Measurements from ENCODE around the gene PHF1. TPM values are rescaled to one million over a fixed set of nuclear protein-coding genes. Genes with fewer than 3 reads are reported as not detected.
A peak's percentile ranks its signal among the peaks of the same experiment; 100 is the strongest.

Gene PHF1
- total RNA-seq, 1 donor from 2014 or later, result 13.7 TPM

DNA sequence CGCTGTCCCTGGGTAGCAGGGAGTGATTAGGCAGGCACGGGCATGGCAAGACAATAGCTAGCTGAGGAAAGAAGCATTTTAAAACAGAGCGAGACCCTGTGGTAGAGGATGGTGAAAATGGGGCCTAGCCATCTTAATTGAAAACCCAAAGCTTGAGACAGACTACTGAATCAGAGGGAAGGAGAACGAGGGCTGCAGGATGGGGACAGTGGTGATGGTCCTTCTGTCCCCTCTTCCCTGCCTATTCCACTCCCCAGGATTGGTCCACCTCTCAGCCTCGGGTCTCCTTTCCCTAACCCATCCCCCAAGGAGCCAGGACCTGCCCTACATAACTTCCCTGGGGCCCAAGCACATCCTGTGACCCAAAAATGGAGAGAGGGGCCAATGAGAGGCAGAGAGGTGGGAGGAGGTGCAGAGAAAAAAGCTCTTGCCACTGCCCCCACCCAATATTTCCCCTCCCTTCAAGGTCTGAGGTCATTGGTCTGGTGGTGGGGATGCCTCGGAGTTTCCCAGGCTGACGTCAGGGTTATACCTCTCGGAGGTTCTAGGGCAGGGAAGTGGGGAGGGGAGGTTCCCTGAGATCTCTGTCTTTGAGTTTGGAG, 8.0 kb downstream of the PHF1 start:
- DNase-seq, result no peak

DNA sequence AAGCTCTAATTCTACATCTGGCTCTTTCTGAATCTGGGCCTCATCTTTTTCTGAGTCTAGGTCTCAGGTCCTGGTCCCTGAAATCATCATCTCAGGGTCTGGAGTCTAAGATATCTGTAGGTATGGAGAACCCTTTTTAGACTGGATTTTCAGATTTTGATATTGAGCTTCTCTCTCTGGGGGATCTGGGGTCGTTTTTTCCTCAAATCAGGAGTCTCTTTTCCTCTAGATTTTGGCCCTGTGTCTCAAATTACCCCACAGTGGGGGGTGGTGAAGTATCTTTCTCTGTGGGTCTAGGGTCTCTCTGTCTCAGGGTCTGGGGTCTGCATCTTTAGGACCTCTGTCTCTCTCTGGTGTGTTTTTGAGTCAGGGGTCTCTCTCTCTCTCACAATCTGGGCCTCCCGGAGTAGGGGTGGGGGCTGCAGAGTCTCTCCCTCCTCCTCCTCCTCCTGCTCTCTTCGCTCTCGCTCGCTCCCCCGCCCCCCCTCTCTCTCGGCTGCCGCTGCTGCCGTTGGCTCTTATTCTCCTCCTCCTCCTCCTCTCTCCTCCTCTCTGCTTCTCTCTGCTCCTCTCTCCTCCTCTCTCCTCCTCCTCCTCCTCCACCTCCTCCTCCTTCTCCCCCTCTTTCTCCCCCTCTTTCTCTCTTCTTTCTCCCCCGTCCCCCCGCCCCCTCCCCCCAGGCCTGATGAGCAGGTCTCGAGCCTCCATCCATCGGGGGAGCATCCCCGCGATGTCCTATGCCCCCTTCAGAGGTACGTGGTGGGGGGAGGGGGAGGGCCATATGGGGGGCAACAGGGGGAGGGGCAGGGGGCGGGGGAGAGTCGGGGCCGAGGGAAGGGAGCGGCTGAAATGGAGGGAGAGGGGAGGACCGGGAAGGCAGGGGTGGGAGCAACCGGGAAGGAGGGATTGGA, 9.0 kb downstream of the PHF1 start, which contains the start of gene SYNGAP1:
Gene SYNGAP1 (plus strand): TSS at position 486 of the 911 bp plus-strand sequence. CDS start 200 bp downstream, at position 686.
- peak; percentile 59 for DNase-seq

DNA sequence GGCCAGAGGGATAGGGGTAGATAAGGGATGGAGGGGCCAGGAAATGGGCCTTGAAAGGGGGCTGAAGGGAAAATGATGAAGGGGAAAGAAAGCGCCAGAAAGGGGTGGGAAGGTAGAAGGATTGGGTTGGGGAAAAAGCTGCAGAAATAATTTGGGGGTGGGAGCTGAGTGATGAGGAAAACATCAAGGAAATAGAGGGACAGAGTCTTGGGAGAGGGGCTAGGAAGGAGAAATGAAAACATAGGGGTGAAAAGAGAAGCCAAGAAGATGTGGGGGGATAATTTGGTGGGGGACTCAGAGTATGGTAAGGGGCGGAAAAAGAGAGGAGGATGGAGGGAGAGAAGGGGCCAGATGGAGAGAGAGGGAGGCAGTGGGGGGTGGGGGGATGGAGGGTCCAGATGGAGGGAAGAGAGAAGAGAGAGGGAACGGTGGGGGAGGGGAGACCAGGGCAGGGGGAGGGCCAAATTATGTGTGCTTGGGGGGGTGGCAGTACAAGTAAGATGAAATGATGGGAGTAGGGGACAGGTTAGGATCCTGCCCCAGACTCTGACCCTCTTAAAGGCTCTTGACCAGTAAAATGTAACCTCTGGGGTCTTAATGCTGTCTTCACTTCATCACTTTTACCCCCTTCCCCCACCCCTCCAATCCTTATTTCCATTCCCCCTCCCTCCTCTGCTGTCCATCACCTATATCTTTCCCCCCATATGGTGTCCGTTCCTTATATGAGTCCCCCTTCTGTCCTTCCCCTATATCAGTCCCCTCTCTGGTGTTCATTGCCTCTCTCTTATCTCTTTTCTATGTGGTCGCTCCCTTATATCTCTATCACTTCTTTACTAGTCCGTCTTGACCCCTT, 9.9 kb downstream of the PHF1 start:
- DNase-seq, result no peak

DNA sequence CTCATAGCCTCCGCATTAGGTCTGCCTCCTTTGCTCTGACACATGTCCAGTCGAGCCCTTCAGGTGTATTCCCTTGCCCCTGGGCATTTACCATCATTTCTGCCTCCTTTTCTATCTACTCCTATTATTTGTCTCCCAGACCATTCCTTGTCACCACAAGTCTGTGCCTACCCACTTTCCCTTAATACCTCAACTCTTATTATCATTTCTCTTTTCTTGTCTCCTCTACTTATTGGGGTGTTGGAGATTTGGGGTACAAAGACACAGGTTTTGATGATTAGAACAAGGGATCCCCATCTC, 10.5 kb downstream of the PHF1 start:
- no peak for DNase-seq

DNA sequence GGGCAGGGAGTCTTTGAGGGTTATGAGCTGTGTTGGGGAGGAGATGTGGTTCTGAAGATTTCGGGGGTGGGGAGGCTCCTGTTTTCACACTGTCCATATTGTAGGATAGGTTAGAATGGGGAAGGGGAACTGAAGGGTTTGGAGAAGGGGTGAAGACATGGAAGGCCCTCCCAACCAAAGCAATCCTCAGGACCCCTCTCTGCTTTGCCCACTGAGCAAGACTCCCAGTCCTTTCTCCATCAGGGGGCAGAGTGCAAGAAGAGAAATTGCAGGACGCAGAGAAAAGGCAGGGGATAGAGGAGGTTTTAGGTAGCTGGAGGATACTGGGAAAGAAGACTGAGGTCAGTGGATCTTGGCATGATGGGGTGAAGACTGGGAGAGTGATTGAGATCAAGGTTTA, 13.0 kb downstream of the PHF1 start:
- no peak for DNase-seq

DNA sequence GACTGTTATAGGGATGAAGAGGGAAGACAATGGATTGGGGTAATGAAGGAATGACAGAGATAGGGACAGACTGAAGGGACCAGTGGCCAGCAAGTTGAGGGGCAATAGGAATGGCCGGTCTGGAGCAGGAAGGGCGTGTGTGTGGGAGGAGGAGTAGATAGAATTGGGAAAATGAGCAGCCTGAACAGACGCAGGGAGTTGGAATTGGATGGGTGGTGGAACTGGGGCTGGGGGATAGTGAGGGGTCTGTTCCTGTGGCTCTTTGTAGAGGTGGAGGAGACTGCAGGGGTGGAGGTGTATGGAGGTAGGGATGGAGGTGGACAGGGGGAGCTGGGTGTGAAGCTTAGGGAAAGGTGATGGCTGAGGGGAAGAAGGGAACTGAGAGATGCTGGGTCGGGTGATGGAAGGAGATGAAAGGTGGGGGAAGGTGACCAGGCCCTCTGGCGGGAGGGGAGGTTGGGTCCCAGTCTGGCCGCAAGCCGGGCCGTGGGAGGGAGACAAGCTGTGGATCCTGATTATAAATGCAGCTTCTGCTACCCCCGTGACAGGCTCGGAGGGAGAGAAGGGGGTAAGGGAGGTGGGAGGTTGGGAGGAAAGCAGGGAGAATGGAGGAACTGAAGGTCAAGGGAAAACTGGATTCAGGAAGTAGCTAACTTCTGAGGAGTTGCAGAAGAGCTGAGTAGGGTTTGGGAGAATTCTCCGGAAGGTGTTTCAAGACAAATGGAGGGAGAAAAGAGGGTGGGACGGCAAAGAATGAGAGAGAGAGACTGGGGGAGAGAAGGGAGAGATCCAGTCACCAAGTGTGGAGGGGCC, 14.2 kb downstream of the PHF1 start:
- no peak for DNase-seq

DNA sequence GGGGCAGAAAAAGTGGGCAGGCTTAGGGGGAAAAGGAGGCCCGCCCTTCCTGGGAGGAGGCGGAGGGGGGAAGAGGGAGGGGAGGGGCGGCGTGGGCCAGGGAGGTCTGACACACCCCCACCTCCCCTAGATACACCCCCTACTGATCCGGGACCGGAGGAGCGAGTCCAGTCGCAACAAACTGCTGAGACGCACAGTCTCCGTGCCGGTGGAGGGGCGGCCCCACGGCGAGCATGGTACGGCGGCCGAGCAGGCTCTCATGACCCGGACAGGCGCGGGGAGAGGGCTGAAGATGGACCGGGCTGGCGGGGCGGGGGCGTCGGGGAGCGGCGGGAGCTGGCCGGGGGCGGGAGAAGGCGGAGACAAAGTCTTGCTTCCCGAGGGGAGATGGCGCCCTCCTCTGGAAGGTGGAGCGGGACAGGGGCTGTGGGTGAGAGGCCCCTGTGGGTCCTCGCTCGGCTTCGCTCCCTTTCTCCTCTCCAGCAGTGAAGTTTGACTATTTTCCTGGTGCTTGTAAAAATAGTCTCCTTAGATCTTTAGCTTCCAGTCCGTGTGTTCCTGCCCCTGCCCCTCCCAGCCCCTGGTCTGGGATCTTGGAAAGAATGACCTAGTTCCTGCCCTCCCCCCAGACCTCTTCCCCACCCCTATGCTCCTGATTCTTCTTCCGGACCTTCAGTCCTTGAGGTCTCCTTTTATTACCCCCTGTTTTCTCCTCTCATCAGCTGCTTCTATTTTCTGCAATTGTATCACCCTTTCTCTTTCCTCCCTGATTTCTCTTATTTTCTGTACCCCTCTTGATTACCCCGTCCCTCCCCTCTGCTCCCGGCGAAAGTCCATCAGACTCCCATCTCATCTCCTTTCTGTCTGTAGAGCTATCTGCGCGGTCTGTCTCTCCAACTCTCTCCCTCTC, 15.1 kb downstream of the PHF1 start:
- DNase-seq, result peak; percentile 84

DNA sequence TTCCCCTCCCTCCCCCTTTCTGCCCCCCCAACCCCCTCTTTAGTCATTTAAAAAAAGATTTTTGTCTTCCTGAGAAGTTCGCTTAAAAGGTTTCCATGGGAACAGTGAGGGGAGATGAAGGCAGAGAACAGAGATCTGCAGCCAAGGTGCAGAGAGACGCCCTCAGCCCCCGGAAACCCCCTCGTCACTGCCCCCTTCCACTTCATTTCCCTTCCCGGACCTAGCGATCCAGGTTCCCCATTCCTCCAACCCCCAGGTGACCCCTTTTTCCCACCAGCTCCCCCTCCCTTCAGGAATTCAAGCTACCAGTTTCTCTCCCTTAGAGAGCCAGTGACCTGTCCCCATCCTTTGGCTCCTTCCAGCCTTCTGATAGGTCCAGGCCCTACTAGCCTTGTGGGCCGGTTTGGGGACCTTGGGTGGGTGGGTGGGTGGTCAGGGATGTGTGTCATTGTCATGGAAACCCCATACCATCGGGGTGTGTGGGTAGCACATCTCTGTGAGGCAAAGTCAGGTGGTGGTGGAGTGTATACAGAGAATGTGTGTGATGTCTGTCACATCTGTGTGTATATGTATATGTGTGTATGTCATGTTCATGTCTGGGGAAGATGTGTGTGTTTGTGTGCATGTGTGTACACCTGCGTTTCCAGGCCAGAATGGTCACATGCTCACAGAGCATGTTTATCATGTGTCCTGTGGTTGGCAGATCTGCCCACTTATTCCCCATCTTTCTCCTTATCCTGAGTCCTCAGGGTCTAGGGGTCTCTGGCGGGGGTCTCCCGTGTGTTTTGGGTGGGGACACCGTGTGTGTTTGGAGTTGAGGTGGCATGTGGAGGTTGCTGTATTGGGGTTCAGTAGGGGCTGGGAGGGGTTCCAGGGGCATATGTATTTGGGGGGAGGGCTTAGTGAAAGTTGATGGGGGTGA, 16.0 kb downstream of the PHF1 start:
- DNase-seq, result no peak

DNA sequence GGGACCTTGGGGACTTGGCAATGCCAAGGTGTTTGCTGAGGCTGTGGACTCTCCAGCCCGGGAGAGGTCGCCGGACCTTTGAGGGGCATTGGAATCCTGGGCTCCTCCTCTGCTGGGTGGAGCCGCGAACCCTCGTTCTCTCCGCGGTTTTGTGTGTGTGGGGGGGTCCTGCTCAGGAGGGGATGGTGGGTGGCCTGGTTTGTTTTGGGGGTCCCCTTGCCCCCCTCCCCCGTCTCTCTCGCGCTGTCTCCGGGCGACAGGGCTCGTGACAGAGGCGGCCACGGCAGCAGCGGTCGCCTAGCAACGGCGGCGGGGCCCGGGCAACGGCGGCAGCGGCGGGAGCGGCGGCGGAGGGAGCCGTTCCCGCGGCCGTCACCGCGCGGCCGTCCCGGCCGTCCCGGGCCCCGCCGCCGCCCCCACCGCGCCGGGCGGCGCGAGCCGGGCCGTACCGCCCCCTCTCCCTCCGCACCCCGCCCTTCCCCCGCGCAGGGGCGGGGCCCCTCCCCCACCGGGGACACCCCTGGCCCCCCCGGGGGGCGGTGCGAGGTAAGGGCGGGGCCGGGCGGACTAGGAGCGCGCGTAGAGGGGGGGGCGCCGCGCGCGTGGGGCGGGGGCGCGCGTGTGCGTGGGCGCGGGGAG, 16.9 kb downstream of the PHF1 start:
- DNase-seq, result no peak

DNA sequence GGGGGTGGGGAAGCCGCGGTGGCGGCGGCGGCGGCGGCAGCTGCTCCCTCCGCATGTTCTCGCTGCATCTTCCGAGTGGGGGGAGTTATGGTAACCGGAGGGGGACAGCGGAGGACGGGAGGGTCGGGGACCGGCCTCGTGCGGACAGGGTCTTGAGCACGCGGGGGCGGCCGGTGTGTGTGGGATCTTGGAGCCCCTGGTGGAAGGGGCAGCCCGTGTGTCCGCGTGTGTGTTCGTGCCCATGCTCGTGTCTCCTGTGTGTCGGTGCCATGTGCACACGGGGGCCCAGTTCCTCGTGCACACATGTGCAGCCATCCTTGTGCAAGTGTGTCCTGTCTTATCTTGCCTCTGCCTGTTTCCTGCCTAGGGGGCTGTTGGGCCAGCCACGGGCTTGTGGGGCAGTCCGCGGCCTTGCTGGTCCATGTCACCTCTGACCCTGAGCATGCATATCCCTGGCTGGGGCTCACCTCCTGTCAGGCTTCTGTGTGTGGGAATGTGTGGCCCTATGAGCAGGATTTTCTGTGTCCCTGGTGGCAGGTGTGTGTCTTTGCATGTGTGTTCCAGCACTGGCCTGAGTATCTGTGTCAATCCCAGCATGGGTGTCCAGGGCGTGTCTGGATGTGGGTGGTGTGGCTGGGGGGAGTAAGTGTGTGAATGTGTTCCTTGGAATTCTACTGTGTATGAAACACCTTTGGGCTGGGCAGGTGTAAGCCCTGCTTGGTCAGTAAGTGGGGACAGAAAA, 17.6 kb downstream of the PHF1 start:
- peak; percentile 30 for DNase-seq

DNA sequence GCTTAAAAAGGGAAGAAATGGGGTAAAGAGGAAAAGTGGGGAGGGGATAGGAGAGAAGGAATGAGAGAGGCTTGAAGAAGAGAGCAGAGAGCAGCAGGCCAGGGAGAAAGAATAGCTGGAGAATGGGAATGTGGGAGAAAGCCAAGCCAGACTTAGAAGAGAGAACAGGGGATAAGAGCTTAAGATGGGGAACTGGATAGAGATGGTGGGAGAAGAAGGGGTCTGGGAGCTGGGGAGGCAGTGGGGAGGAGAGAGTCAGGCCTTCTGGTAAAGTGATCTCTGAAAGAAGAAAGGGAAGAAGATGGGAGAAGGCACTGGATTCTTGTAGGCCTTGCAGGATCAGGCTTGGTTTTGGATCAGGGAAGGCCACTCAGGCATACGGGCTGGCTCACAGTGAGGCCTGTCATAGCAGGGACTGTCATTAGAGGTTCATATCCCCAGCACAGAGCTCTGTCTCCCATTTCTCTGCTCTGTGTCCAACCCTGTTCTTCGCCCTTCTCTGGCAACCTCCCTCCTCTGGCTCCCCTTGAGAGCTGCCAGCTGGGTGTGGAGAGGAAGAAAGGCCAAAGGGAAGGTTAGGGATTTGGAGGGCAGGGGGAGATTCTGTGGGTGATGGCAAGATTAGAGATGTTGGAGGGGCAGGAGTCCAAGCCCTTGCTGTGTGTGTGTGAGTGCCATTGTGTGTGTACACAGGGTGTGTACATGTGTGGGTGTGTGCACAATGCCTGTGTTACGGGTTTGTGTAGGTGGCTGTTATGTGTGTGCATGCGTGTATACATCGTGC, 18.3 kb downstream of the PHF1 start:
- DNase-seq, result no peak

DNA sequence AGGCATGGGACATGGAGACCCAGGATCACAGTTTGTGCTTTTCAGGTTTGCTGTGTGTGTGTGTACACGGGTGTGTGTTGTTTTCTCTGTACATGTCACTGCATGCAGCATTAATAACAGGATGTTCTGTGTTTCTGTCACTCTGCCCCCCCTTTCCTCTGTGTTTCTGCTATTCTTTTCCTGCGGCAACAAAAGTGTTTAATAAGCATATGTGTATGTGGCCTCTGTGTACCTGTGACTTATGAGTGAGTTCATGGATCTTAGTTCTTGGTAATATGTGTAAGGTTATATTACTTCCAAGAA, 18.9 kb downstream of the PHF1 start:
- peak; percentile 14 for DNase-seq

DNA sequence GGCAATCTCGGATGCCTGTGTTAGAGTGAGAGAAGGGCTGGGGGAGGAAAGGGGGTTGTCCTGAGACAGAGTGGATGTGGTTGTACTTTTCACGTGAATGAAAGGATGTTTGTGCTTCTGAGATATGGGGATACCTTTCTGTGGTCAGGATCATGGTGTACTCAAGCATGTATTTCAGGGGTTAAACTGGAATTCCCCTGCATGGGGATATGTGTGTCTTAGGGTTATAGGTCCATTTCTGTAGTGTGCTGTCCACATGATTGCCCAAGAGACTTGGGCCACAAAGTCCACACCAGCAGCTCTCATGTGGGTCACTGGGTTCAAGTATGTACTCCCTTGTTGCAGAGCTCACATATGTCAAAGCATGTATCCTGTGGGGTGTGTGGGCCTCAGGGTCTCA, 19.5 kb downstream of the PHF1 start:
- no peak for DNase-seq

DNA sequence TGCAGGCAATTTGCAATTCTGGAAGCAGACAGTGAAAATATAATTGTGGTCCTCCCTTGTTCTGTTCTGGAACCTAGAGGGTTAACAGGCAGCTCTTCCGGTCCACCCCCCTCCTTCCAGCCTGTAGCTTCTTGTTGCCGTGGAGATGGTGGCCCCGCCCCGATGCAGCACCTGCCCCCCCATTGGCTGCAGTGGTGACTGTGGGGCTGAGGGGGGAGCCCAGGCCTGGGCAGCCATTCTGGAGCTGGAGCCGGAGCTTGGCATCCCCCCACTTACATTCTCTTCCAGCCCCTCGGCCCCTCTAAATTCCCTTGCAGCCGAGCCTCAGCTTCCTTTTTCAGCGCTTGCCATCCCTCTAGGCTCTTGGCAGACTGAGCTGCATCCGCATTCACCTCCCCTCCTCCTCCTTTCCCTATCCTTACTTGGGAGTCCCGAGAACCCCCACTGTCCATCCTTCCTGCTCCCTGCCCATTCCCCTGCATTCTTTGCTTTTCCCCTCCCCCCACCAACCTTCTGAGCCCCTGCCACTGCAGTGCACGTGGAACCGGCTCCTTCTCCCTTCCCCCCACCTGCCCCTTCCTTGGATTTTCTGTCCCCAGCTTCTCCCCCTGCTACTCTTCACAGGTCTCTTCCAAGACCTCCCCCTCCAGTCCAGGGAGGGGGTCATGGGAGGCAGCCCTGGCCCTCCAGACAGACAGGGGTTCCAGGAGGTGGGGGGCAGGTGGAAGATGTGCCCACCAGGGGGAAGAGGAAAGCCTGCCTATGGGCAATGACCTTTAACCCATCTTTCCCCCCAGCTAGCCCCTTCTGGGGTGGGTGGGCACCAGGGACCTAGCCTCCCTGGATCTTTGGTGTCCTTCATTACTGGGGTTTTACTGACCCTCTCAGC, 20.4 kb downstream of the PHF1 start:
- DNase-seq, result peak; percentile 62

DNA sequence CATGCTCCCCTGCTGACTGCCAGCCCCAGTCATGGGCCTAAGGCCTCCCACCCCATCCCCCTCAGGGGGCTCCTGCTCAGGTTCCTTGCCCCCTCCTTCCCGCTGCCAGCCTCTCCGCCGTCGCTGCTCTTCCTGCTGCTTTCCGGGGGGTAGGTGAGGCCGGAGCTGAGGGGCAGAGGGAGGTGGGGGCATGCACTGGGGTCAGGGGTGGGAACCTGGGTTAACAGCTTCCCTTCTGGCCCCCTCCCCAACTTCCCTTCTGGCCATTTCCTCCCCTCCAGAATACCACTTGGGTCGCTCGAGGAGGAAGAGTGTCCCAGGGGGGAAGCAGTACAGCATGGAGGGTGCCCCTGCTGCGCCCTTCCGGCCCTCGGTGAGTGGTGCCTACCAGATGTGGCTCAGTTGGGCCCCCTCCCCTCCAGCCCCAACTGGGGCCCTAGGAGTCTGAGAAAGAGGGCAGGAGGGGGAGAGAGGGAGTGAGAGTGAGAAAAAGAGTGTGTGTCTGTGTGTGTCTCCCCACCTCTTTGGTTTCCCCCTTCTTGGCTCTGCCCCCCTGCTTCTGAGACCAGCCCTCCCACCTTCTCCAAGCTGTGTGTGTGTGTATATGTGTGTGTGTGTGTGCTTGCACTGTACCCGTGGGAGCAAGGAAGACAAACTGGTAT, 21.2 kb downstream of the PHF1 start:
- no peak for DNase-seq

DNA sequence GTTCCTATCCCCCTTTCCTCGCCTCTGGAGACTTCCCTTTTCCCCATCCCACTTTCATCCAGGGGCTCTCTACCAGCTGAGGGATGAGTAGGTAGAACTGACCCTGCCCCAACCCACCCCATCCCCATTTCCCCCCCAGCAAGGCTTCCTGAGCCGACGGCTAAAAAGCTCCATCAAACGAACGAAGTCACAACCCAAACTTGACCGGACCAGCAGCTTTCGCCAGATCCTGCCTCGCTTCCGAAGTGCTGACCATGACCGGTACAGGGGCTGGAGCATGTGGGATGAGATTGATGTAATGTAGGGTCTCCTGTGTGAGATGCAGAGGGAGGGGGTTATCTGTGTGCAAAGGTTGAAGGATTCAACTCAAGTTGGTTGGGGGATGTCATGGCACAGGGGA, 21.7 kb downstream of the PHF1 start:
- no peak for DNase-seq

All from skin of body (tissue), 2 donors.